ENCODE data around the gene PLA2G2F. TPM values are rescaled to one million over a fixed set of nuclear protein-coding genes. Genes with fewer than 3 reads are reported as not detected.

PLA2G2F gene
- total and polyA plus RNA-seq, 8 donors, result 0.18 to 6.4 TPM; not detected in 6

GRCh38 chr1:20154301-20154831, 15.2 kb downstream of the PLA2G2F start:
- no peaks in the 10 kb centered on the region for H3K36me3 ChIP-seq
- TF ChIP-seq EP300 (IDR thresholded peaks at IDR 0.05) (no peak), CTCF (IDR thresholded peaks at IDR 0.05) (no peak), POLR2A (IDR thresholded peaks at IDR 0.05) (no peak), POLR2AphosphoS5 (IDR thresholded peaks at IDR 0.05) (no peak)
- DNase-seq, result no peak
- WGBS, 5 donors, result 49 to 66% (median 56%) methylated on average over 15 to 18 of the region's 18 CpGs
- H3K27me3 ChIP-seq, result peaks cover 0 to 16% (median 0%) of the 10 kb centered on the region in 3 donors
- peak overlapping the region in 4 of 5 donors; percentile 18 to 35 (median 24) for H3K27ac ChIP-seq
- peaks cover 5 to 25% (median 16%) of the 10 kb centered on the region in 4 donors for H3K9me3 ChIP-seq
- peaks cover 7 to 33% (median 23%) of the 10 kb centered on the region in 4 donors for H3K4me1 ChIP-seq
- intact Hi-C loops (cut with DNase I; ENCODE audit: low total_unique reads), result loop anchor here (5.0 kb wide), 1 partner anchor 237 kb away; no protein-coding TSS in a partner anchor
- H3K4me3 ChIP-seq, result peak overlapping the region; percentile 15 to 29 (median 18)

DNA sequence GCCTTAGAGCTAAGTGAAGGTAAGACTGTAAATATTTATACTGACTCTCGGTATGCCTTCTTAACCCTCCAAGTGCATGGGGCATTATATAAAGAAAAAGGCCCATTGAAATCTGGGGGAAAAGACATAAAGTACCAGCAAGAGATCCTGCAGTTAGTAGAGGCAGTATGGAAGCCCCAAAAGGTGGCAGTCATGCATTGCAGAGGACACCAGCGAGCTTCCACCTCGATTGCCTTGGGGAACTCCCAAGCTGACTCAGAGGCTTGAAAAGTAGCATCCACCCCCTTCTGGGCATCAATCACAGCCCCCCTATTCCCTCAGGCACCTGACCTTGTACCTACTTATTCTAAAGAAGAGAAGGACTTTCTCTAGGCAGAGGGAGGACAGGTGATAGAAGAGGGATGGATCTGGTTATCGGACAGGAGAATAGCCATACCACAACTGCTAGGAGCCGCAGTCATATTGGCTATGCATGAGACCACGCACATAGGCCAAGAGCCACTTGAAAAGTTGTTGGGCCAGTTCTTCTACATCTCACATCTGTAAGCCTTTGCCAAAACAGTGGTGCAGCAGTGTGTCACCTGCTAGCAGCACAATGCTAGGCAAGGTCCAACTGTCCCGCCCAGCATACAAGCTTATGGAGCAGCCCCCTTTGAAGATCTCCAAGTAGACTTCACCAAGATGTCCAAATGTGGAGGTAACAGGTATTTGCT, 19.4 kb downstream of the PLA2G2F start:
- no peak overlapping the region for H3K4me3 ChIP-seq
- no peak overlapping the region for H3K27ac ChIP-seq
- intact Hi-C loops (cut with DNase I; ENCODE audit: low total_unique reads), result no loop called here
- WGBS, 5 donors, result 81 to 87% (median 83%) methylated on average over 7 of the region's 7 CpGs
- H3K9me3 ChIP-seq, result peaks cover 20 to 66% (median 50%) of the 10 kb centered on the region in 4 donors
- no peaks in the 10 kb centered on the region for H3K27me3 ChIP-seq
- peaks cover 0 to 14% (median 9%) of the 10 kb centered on the region in 4 donors for H3K4me1 ChIP-seq
- TF ChIP-seq POLR2AphosphoS5 (IDR thresholded peaks at IDR 0.05) (no peak), POLR2A (IDR thresholded peaks at IDR 0.05) (no peak), CTCF (IDR thresholded peaks at IDR 0.05) (no peak), EP300 (IDR thresholded peaks at IDR 0.05) (no peak)
- H3K36me3 ChIP-seq, result no peaks in the 10 kb centered on the region
- DNase-seq, result no peak

DNA sequence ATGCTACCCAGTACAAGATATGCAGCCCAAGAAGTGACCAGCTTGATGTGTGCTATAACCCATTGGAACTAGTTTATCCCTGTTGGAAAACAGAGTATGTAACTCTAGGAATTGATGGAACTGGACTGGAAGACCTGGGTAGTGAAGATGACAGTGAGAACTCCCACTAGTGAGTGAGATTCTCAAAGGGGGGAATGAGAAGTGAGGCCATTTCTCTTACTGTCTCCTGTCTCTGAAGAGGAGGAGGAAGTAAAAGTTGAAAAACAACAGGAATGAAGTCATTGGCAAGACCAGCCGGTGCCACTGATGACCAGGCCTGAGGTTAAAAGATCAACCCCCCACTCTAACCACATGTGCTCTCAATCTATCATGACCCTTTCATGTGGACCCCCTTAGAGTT, 20.9 kb downstream of the PLA2G2F start:
- Histone ChIP-seq H3K4me3 (no peak overlapping the region), H3K9me3 (peaks cover 20 to 76% (median 51%) of the 10 kb centered on the region in 4 donors), H3K36me3 (no peaks in the 10 kb centered on the region), H3K27me3 (peaks cover 0 to 11% (median 0%) of the 10 kb centered on the region in 3 donors), H3K4me1 (no peaks in the 10 kb centered on the region), H3K27ac (no peak overlapping the region)
- WGBS, 5 donors, result 63 to 92% (median 72%) methylated on average over 1 of the region's 1 CpG
- intact Hi-C loops (cut with DNase I; ENCODE audit: low total_unique reads), result no loop called here
- no peak for TF ChIP-seq EP300 (IDR thresholded peaks at IDR 0.05)
- TF ChIP-seq POLR2A (IDR thresholded peaks at IDR 0.05), result no peak
- TF ChIP-seq POLR2AphosphoS5 (IDR thresholded peaks at IDR 0.05), result no peak
- TF ChIP-seq CTCF (IDR thresholded peaks at IDR 0.05), result no peak
- DNase-seq, result no peak

- DNase-seq, result no peak
- Histone ChIP-seq H3K36me3 (no peaks in the 10 kb centered on the region), H3K4me3 (no peak overlapping the region), H3K4me1 (peaks cover 0 to 9% (median 0%) of the 10 kb centered on the region in 4 donors), H3K27me3 (peaks cover 0 to 27% (median 0%) of the 10 kb centered on the region in 3 donors), H3K9me3 (peaks cover 11 to 51% (median 33%) of the 10 kb centered on the region in 4 donors), H3K27ac (peak overlapping the region in 2 of 5 donors; percentile 16 to 18)
- intact Hi-C loops (cut with DNase I; ENCODE audit: low total_unique reads), result no loop called here
- TF ChIP-seq POLR2AphosphoS5 (IDR thresholded peaks at IDR 0.05), result no peak
- no peak for TF ChIP-seq EP300 (IDR thresholded peaks at IDR 0.05)
- no peak for TF ChIP-seq POLR2A (IDR thresholded peaks at IDR 0.05)
- TF ChIP-seq CTCF (IDR thresholded peaks at IDR 0.05), result no peak
- WGBS, 5 donors, result 64 to 85% (median 75%) methylated on average over 15 of the region's 15 CpGs
These were observed 25.6 kb downstream of the PLA2G2F start for GRCh38 chr1:20164694-20165202.

Measured in stomach (tissue), 9 donors.